ENCODE data around the gene TMEM205. TPM values are rescaled to one million over a fixed set of nuclear protein-coding genes. Genes with fewer than 3 reads are reported as not detected.
A peak's percentile ranks its signal among the peaks of the same experiment; 100 is the strongest.

TMEM205 gene
- total and polyA plus RNA-seq, 2 of the 8 experiments (the other 6 are each of a cell fraction or from before 2014, with no cell fraction given) = 73.5 to 423 TPM

DNA sequence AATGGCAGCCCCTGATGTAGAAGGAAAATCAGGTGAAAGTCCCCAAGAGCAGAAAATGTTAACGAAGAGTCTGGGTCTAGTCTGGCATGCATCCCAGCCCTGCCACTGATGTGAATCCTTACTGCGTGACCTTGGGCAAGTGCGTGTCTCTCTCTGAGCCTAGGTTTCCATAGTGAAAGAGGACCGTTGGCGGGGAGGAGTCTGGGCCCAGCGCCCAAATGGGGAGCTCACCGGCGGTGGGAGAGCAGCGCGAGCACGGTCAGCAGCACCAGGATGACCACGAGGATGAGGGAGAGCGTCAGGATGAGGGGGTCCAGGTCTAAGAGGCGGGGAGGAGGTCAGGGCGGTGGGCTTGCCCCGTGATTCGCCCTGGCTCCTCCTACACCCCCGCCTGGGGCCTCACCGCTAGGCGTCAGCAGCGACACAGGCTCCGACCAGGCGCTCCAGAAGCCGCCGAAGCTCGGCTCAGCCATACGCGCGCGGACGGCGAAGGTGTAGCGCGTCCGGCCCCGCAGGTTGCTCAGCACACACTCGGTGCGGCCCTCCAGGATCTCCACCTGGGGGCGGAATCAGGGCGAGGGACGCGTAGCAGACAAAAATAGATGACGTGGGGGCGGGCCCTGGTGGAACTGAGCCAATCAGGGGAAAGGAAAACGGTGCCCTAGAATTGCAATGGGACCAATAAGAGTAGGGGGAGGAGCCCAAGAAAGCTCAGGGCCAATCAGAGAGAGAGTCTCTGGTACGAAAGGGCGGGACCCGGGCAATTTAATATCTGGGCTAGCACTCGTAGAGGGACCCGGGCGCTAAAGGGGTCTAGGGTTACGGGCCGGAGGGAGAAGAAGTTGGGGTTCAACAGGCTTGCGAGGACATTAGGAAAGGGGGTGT, 34.8 kb upstream of the TMEM205 start (continued):
- TF ChIP-seq BRCA1 (IDR thresholded peaks at IDR 0.05; ENCODE audit: low read depth, low read length) (no peak), GABPA (IDR thresholded peaks at IDR 0.05; ENCODE audit: borderline replicate concordance, insufficient read depth, low read length) (peak; percentile 48; the same call in 1 of the 2 replicates), TEAD4 (IDR thresholded peaks at IDR 0.05; ENCODE audit: low read depth, low read length) (peak; percentile 80; the same call in 1 of the 2 replicates), RXRA (IDR thresholded peaks at IDR 0.05; ENCODE audit: insufficient read depth, low read depth, low read length) (no peak), CEBPB (IDR thresholded peaks at IDR 0.05; ENCODE audit: low read depth, low read length) (0 out of 2 replicates have a peak, but pooled peaks have one; percentile 20), RFX5 (IDR thresholded peaks at IDR 0.05; ENCODE audit: borderline replicate concordance, low read depth, low read length) (no peak), POLR2AphosphoS5 (IDR thresholded peaks at IDR 0.05; ENCODE audit: low read depth, low read length) (peak; percentile 84), CBX5 (IDR thresholded peaks at IDR 0.05; ENCODE audit: low read depth, low read length) (no peak), BCL11A (IDR thresholded peaks at IDR 0.05; ENCODE audit: low read depth in 2 of 2, low read length in 2 of 2) (no peak), TBP (IDR thresholded peaks at IDR 0.05; ENCODE audit: low read depth, low read length) (peak; percentile 85), POLR2A (IDR thresholded peaks at IDR 0.05; ENCODE audit: control extremely low read depth in 1 of 2, low read depth in 2 of 2, low read length in 2 of 2) (peak; percentile 81 to 85), HDAC6 (IDR thresholded peaks at IDR 0.05; ENCODE audit: low read depth, low read length) (no peak), SIX5 (IDR thresholded peaks at IDR 0.05; ENCODE audit: low read depth, low read length) (no peak), CTBP2 (IDR thresholded peaks at IDR 0.05; ENCODE audit: borderline replicate concordance, insufficient read depth, insufficient read length, low read length) (no peak), KDM5A (IDR thresholded peaks at IDR 0.05; ENCODE audit: low read length) (no peak), CBX8 (IDR thresholded peaks at IDR 0.05; ENCODE audit: borderline replicate concordance, low read depth, low read length) (no peak), FOSL1 (IDR thresholded peaks at IDR 0.05; ENCODE audit: insufficient read depth, low read depth, low read length) (no peak), ASH2L (IDR thresholded peaks at IDR 0.05; ENCODE audit: low read length) (peak; percentile 39), YY1 (IDR thresholded peaks at IDR 0.05; ENCODE audit: low read depth, low read length) (no peak), NANOG (IDR thresholded peaks at IDR 0.05; ENCODE audit: insufficient read depth, low read depth, low read length, poor library complexity, severe bottlenecking) (no peak)
- TF ChIP-seq, protein P1, sequence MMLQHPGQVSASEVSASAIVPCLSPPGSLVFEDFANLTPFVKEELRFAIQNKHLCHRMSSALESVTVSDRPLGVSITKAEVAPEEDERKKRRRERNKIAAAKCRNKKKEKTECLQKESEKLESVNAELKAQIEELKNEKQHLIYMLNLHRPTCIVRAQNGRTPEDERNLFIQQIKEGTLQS (IDR thresholded peaks at IDR 0.05; ENCODE audit: insufficient read depth, low read depth, low read length) = no peak
- TF ChIP-seq, protein P2, sequence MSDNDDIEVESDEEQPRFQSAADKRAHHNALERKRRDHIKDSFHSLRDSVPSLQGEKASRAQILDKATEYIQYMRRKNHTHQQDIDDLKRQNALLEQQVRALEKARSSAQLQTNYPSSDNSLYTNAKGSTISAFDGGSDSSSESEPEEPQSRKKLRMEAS (IDR thresholded peaks at IDR 0.05) = peak; percentile 89
- TF ChIP-seq, protein P3, sequence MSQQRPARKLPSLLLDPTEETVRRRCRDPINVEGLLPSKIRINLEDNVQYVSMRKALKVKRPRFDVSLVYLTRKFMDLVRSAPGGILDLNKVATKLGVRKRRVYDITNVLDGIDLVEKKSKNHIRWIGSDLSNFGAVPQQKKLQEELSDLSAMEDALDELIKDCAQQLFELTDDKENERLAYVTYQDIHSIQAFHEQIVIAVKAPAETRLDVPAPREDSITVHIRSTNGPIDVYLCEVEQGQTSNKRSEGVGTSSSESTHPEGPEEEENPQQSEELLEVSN (IDR thresholded peaks at IDR 0.05) = peak; percentile 80
